Activated T-cell treated with anti-CD3 and anti-CD28 coated beads, Interleukin-2, amount 50 U/mL, for 4 hours (primary cell): ENCODE results near the gene CD300E. TPM values are rescaled to one million over a fixed set of nuclear protein-coding genes. Genes with fewer than 3 reads are reported as not detected.

Experiments
- ATAC-seq, 2 donors: fragments of 200-7000 bp; cut with Tn5 transposase; one replicate each; pipeline ENCODE4 v1.10.0; 2021
- DNase-seq: peaks from one replicate; pipeline ENCODE4 v3.0.0-alpha.2; 2020
- H3K27me3 Mint-ChIP-seq: one replicate; pipeline ENCODE4 v1.8.0; 2021; ENCODE audit warnings: low read depth, mixed read lengths
- H3K36me3 Mint-ChIP-seq: one replicate; pipeline ENCODE4 v1.8.0; 2022; ENCODE audit warnings: mixed read lengths; ENCODE audit not compliant: insufficient read depth
- H3K4me1 Mint-ChIP-seq: one replicate; pipeline ENCODE4 v1.8.0; 2021; ENCODE audit warnings: low read depth, mixed read lengths
- H3K4me3 Mint-ChIP-seq: one replicate; pipeline ENCODE4 v1.8.0; 2021; ENCODE audit warnings: mild to moderate bottlenecking, moderate library complexity, mixed read lengths
- H3K9me3 Mint-ChIP-seq: one replicate; pipeline ENCODE4 v1.8.0; 2021; ENCODE audit warnings: mixed read lengths
- total RNA-seq, 3 donors: library from RNA; stranded (reverse); gene quantifications; one replicate each; pipeline ENCODE4 v1.2.1, GENCODE V29; 2021

CD300E gene
- total RNA-seq, 3 donors from 2014 or later, result not detected

GRCh38 chr17:74573169-74573568, 50.4 kb downstream of the CD300E start:
- H3K27me3 Mint-ChIP-seq, result peaks cover 27% of the 10 kb centered on the region
- no peak for DNase-seq
- no peaks in the 10 kb centered on the region for H3K36me3 Mint-ChIP-seq
- no peaks in the 10 kb centered on the region for H3K4me1 Mint-ChIP-seq
- H3K9me3 Mint-ChIP-seq, result no peaks in the 10 kb centered on the region
- ATAC-seq, result no peak
- no peak overlapping the region for H3K4me3 Mint-ChIP-seq

GRCh38 chr17:74571621-74572270, 51.8 kb downstream of the CD300E start:
- ATAC-seq, result no peak
- DNase-seq, result no peak
- Mint-ChIP-seq H3K36me3 (no peaks in the 10 kb centered on the region), H3K4me1 (no peaks in the 10 kb centered on the region), H3K27me3 (peaks cover 36% of the 10 kb centered on the region), H3K4me3 (no peak overlapping the region), H3K9me3 (no peaks in the 10 kb centered on the region)

- ATAC-seq (peak; percentile 60 to 72), DNase-seq (no peak)
- H3K4me1 Mint-ChIP-seq, result no peaks in the 10 kb centered on the region
- H3K36me3 Mint-ChIP-seq, result no peaks in the 10 kb centered on the region
- H3K27me3 Mint-ChIP-seq, result peaks cover 45% of the 10 kb centered on the region
- H3K4me3 Mint-ChIP-seq, result no peak overlapping the region
- no peaks in the 10 kb centered on the region for H3K9me3 Mint-ChIP-seq
Measured at GRCh38 chr17:74569020-74570003, 54.2 kb downstream of the CD300E start.

GRCh38 chr17:74568106-74568873, 55.2 kb downstream of the CD300E start:
- Mint-ChIP-seq H3K36me3 (no peaks in the 10 kb centered on the region), H3K27me3 (peaks cover 52% of the 10 kb centered on the region), H3K4me1 (no peaks in the 10 kb centered on the region), H3K4me3 (no peak overlapping the region), H3K9me3 (no peaks in the 10 kb centered on the region)
- ATAC-seq (no peak), DNase-seq (no peak)

- H3K27me3 Mint-ChIP-seq, result peaks cover 52% of the 10 kb centered on the region
- H3K36me3 Mint-ChIP-seq, result no peaks in the 10 kb centered on the region
- no peaks in the 10 kb centered on the region for H3K9me3 Mint-ChIP-seq
- no peak within 1 kb of the TSS for H3K4me3 Mint-ChIP-seq
- H3K4me1 Mint-ChIP-seq, result no peaks in the 10 kb centered on the region
- ATAC-seq, result no peak
- DNase-seq, result no peak
Measured at GRCh38 chr17:74567397-74567796, 56.1 kb downstream of the CD300E start, which contains the start of gene CD300H. Gene CD300H, minus strand, starts transcription at chr17:74567509.

GRCh38 chr17:74566132-74566753, 57.3 kb downstream of the CD300E start:
- peaks cover 52% of the 10 kb centered on the region for H3K27me3 Mint-ChIP-seq
- peak in 1 of 2 donors; percentile 43 for ATAC-seq
- no peaks in the 10 kb centered on the region for H3K4me1 Mint-ChIP-seq
- H3K36me3 Mint-ChIP-seq, result no peaks in the 10 kb centered on the region
- DNase-seq, result no peak
- no peaks in the 10 kb centered on the region for H3K9me3 Mint-ChIP-seq
- H3K4me3 Mint-ChIP-seq, result no peak overlapping the region

- Mint-ChIP-seq H3K4me3 (no peak overlapping the region), H3K36me3 (no peaks in the 10 kb centered on the region), H3K4me1 (no peaks in the 10 kb centered on the region), H3K9me3 (no peaks in the 10 kb centered on the region), H3K27me3 (peaks cover 46% of the 10 kb centered on the region)
- ATAC-seq (no peak), DNase-seq (no peak)
Measured at GRCh38 chr17:74565126-74565525, 58.4 kb downstream of the CD300E start.

GRCh38 chr17:74563358-74563757, 60.2 kb downstream of the CD300E start:
- H3K4me3 Mint-ChIP-seq, result no peak overlapping the region
- H3K9me3 Mint-ChIP-seq, result no peaks in the 10 kb centered on the region
- H3K4me1 Mint-ChIP-seq, result peaks cover 9% of the 10 kb centered on the region
- peaks cover 31% of the 10 kb centered on the region for H3K27me3 Mint-ChIP-seq
- no peaks in the 10 kb centered on the region for H3K36me3 Mint-ChIP-seq
- DNase-seq (no peak), ATAC-seq (no peak)

GRCh38 chr17:74561586-74561985, 62.0 kb downstream of the CD300E start:
- ATAC-seq, result no peak
- peaks cover 9% of the 10 kb centered on the region for H3K4me1 Mint-ChIP-seq
- H3K36me3 Mint-ChIP-seq, result no peaks in the 10 kb centered on the region

More at GRCh38 chr17:74561586-74561985, 62.0 kb downstream of the CD300E start:
- no peak overlapping the region for H3K4me3 Mint-ChIP-seq
- DNase-seq, result no peak
- H3K27me3 Mint-ChIP-seq, result peaks cover 23% of the 10 kb centered on the region
- no peaks in the 10 kb centered on the region for H3K9me3 Mint-ChIP-seq

Other genes starting within 250 kb of the CD300E start
- gene GPRC5C, start 191.7 kb downstream of the CD300E start, total RNA-seq, result under 1 TPM; 0.49 to 0.76 (median 0.63) TPM
- 1 to 10 TPM; 1.3 to 2.6 (median 2.1) TPM for gene CD300A, start 157.1 kb downstream of the CD300E start, total RNA-seq
- not detected for gene CD300LB, start 92.3 kb downstream of the CD300E start, total RNA-seq
- not detected for gene CD300C, start 77.6 kb downstream of the CD300E start, total RNA-seq
- not detected for gene CD300H, start 56.2 kb downstream of the CD300E start, total RNA-seq
- gene CD300LD, start 31.5 kb downstream of the CD300E start, total RNA-seq, result not detected
- not detected for gene CD300LF, start 89.2 kb upstream of the CD300E start, total RNA-seq
- gene RAB37, start 113.5 kb upstream of the CD300E start, total RNA-seq, result under 1 TPM; 0.29 to 0.98 (median 0.33) TPM
- 100 to 1,000 TPM; 124 to 138 (median 137) TPM for gene NHERF1, start 124.9 kb upstream of the CD300E start, total RNA-seq
- gene NAT9, start 152.6 kb upstream of the CD300E start, total RNA-seq, result 10 to 100 TPM; 63.1 to 68.7 (median 65.9) TPM
- gene GRIN2C, start 236.1 kb upstream of the CD300E start, total RNA-seq, result under 1 TPM in 1 of 3 donors, not detected in 2; 0.08 TPM
- 10 to 100 TPM in 1 of 3 donors, 1 to 10 TPM in 2; 6.1 to 12.0 (median 7.0) TPM for gene FDXR, start 249.3 kb upstream of the CD300E start, total RNA-seq